WTC11 (cell line): ENCODE data around the gene MGAT4C.

Experiments used
- CTCF ChIP-seq: fragments of 200-600 bp; IDR thresholded peaks from 2 replicates; pipeline ENCODE4 v1.8.0; 2022; ENCODE audit warnings: antibody characterized with exemption
- FOXP1 ChIP-seq: sonication (generic); formaldehyde crosslinking; IDR thresholded peaks from 2 replicates; pipeline ENCODE4 v1.8.0; 2022; ENCODE audit warnings: missing genetic modification reagents, mild to moderate bottlenecking, moderate library complexity, borderline replicate concordance
- IRF2 ChIP-seq: sonication (generic); formaldehyde crosslinking; IDR thresholded peaks from 2 replicates; pipeline ENCODE4 v1.8.0; 2022; ENCODE audit warnings: low read depth, missing genetic modification reagents, borderline replicate concordance
- USF1 ChIP-seq: sonication (generic); formaldehyde crosslinking; IDR thresholded peaks from 2 replicates; pipeline ENCODE4 v1.8.0; 2022; ENCODE audit warnings: mild to moderate bottlenecking, missing genetic modification reagents
- ZBTB21 ChIP-seq: sonication (generic); formaldehyde crosslinking; IDR thresholded peaks from 2 replicates; pipeline ENCODE4 v1.8.1; 2023; ENCODE audit warnings: mild to moderate bottlenecking, missing genetic modification reagents, borderline replicate concordance
- TF ChIP-seq, protein P1 (sequence below): sonication (generic); formaldehyde crosslinking; conservative IDR thresholded peaks from 2 replicates; pipeline ENCODE4 v1.8.1; 2022; ENCODE audit warnings: mild to moderate bottlenecking, missing genetic modification reagents
- TF ChIP-seq, protein P2 (sequence below): sonication (generic); formaldehyde crosslinking; IDR thresholded peaks from 2 replicates; pipeline ENCODE4 v1.8.1; 2023; ENCODE audit warnings: mild to moderate bottlenecking, missing genetic modification reagents, moderate library complexity

- TF ChIP-seq, protein P1, sequence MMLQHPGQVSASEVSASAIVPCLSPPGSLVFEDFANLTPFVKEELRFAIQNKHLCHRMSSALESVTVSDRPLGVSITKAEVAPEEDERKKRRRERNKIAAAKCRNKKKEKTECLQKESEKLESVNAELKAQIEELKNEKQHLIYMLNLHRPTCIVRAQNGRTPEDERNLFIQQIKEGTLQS (CRISPR knock-in tag): no peak
- TF ChIP-seq ZBTB21: no peak
- no peak for TF ChIP-seq CTCF
- no peak for TF ChIP-seq IRF2
- no peak for TF ChIP-seq FOXP1 (CRISPR knock-in tag)
- no peak for TF ChIP-seq USF1 (CRISPR knock-in tag)
- TF ChIP-seq, protein P2, sequence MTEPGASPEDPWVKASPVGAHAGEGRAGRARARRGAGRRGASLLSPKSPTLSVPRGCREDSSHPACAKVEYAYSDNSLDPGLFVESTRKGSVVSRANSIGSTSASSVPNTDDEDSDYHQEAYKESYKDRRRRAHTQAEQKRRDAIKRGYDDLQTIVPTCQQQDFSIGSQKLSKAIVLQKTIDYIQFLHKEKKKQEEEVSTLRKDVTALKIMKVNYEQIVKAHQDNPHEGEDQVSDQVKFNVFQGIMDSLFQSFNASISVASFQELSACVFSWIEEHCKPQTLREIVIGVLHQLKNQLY: no peak
These were observed 329.0 kb downstream of the MGAT4C start for GRCh38 chr12:85927166-85927565.
